Keratinocyte (primary cell): ENCODE results near the gene ARPP19. TPM values are rescaled to one million over a fixed set of nuclear protein-coding genes. Genes with fewer than 3 reads are reported as not detected.
"Not testable (repeated sequence)": the region's sequence is repeated elsewhere in the genome, so short reads cannot be mapped to it uniquely, and the experiment has no call there.

ENCODE experiments used
- DNase-seq: peaks from one replicate; pipeline ENCODE4 v3.0.0-alpha.2; 2011; ENCODE audit warnings: low read depth, missing footprints, low spot score
- FAIRE-seq: peaks from 2 replicates; lab custom pipeline; 2011; peaks lifted over from hg19 to GRCh38; lab: Jason Lieb, UNC
- H2AFZ ChIP-seq: 2 replicates; pipeline ENCODE4 v1.6.0; 2012; ENCODE audit warnings: low read length, control low read depth, inconsistent platforms; ENCODE audit not compliant: control insufficient read depth
- H3K27ac ChIP-seq: 2 replicates; pipeline ENCODE4 v1.5.1; 2011; ENCODE audit warnings: low read length; ENCODE audit not compliant: control insufficient read depth, insufficient read depth
- H3K27me3 ChIP-seq: 3 replicates; pipeline ENCODE4 v1.6.0; 2011; ENCODE audit warnings: low read length; ENCODE audit not compliant: control insufficient read depth, insufficient read depth; ENCODE audit errors: extremely low read depth
- H3K36me3 ChIP-seq, 2 experiments: 2 replicates in 1 of 2; 3 replicates in 1 of 2; pipeline ENCODE4 v1.5.1; 2011; ENCODE audit warnings: low read length in 2 of 2, mild to moderate bottlenecking in 1 of 2; ENCODE audit not compliant: control insufficient read depth in 2 of 2, insufficient read depth in 2 of 2; ENCODE audit errors: extremely low read depth in 1 of 2
- H3K4me1 ChIP-seq: 3 replicates; pipeline ENCODE4 v1.5.1; 2011; ENCODE audit warnings: low read length; ENCODE audit not compliant: control insufficient read depth, insufficient read depth; ENCODE audit errors: extremely low read depth
- H3K4me2 ChIP-seq: 3 replicates; pipeline ENCODE4 v1.6.0; 2011; ENCODE audit warnings: low read depth, low read length; ENCODE audit not compliant: control insufficient read depth, insufficient read depth; ENCODE audit errors: extremely low read depth
- H3K4me3 ChIP-seq, 3 experiments: fragments of 200-600 bp in 1 of 3; sonication (generic) in 1 of 3; 2 replicates in 2 of 3; 3 replicates in 1 of 3; pipeline ENCODE4 v1.5.1; 2011 to 2016; ENCODE audit warnings: low read length in 3 of 3, mild to moderate bottlenecking in 3 of 3, control low read depth in 2 of 3, inconsistent platforms in 1 of 3, low read depth in 1 of 3, mixed read lengths in 1 of 3, mixed run types in 1 of 3, moderate library complexity in 1 of 3; ENCODE audit not compliant: control insufficient read depth in 2 of 3, insufficient read depth in 2 of 3; ENCODE audit errors: extremely low read depth in 1 of 3
- H3K79me2 ChIP-seq: 2 replicates; pipeline ENCODE4 v1.6.0; 2012; ENCODE audit warnings: low read length; ENCODE audit not compliant: control insufficient read depth, insufficient read depth
- H3K9ac ChIP-seq: 3 replicates; pipeline ENCODE4 v1.6.0; 2011; ENCODE audit warnings: low read length; ENCODE audit not compliant: control insufficient read depth, insufficient read depth; ENCODE audit errors: extremely low read depth
- H3K9me1 ChIP-seq: 3 replicates; pipeline ENCODE4 v1.6.0; 2011; ENCODE audit warnings: low read length; ENCODE audit not compliant: control insufficient read depth, insufficient read depth; ENCODE audit errors: extremely low read depth
- H3K9me3 ChIP-seq: 2 replicates; pipeline ENCODE4 v1.5.1; 2012; ENCODE audit warnings: low read depth, low read length; ENCODE audit not compliant: control insufficient read depth
- H4K20me1 ChIP-seq: 3 replicates; pipeline ENCODE4 v1.6.0; 2011; ENCODE audit warnings: low read length; ENCODE audit not compliant: control insufficient read depth, insufficient read depth; ENCODE audit errors: extremely low read depth
- EZH2 ChIP-seq: IDR thresholded peaks from one replicate; pipeline ENCODE4 v1.6.1; 2012; ENCODE audit warnings: inconsistent platforms, mild to moderate bottlenecking, low read length, moderate library complexity
- dilution Hi-C: fragments of 300-500 bp; cut with MboI; formaldehyde crosslinking; loops from one replicate; pipeline ENCODE4 v1.7.0; 2020; ENCODE audit warnings: low sequenced_read_pairs; ENCODE audit not compliant: extremely low pct_ligation_motif_present
- polyA plus RNA-seq, 5 experiments: library from polyadenylated mRNA; depleted of rRNA in 3 of 5; stranded (reverse) in 3 of 5; stranded (forward) in 1 of 5; unstranded in 1 of 5; fragments of >200 nt; gene quantifications; 1 replicate in 1 of 5; 2 replicates in 3 of 5; 3 replicates in 1 of 5; pipeline versions ENCODE4 v1.2.1 to v1.2.3, GENCODE V29; 2011 to 2012; ENCODE audit warnings: missing spikeins in 2 of 5, low read depth in 1 of 5, low replicate concordance in 1 of 5
- TF ChIP-seq, protein P1 (sequence below), 3 experiments: IDR thresholded peaks in 1 of 3; conservative IDR thresholded peaks in 1 of 3; optimal IDR thresholded peaks in 1 of 3; 2 replicates in 2 of 3; 3 replicates in 1 of 3; pipeline versions ENCODE3 to v1.5.1; 2011; ENCODE audit warnings: low read length in 3 of 3, mild to moderate bottlenecking in 3 of 3, moderate library complexity in 2 of 3, control low read depth in 1 of 3, inconsistent platforms in 1 of 3; ENCODE audit not compliant: insufficient read depth in 2 of 3; ENCODE audit errors: extremely low read depth in 1 of 3

The ARPP19 gene
- polyA plus RNA-seq, 1 donor (not counting 4 experiments of a cell fraction or from before 2014, with no cell fraction given), result 128 TPM

GRCh38 chr15:52576692-52577091, 7.9 kb upstream of the ARPP19 start:
- H3K9ac ChIP-seq, result no peak overlapping the region
- no peaks in the 10 kb centered on the region for H3K27me3 ChIP-seq
- dilution Hi-C loops, result no loop called here
- no peaks in the 10 kb centered on the region for H4K20me1 ChIP-seq
- H3K4me2 ChIP-seq, result no peak overlapping the region
- H3K4me3 ChIP-seq, result no peak overlapping the region
- no peaks in the 10 kb centered on the region for H3K9me3 ChIP-seq
- DNase-seq, result no peak
- no peaks in the 10 kb centered on the region for H3K4me1 ChIP-seq
- TF ChIP-seq EZH2, result no peak
- TF ChIP-seq, protein P1, sequence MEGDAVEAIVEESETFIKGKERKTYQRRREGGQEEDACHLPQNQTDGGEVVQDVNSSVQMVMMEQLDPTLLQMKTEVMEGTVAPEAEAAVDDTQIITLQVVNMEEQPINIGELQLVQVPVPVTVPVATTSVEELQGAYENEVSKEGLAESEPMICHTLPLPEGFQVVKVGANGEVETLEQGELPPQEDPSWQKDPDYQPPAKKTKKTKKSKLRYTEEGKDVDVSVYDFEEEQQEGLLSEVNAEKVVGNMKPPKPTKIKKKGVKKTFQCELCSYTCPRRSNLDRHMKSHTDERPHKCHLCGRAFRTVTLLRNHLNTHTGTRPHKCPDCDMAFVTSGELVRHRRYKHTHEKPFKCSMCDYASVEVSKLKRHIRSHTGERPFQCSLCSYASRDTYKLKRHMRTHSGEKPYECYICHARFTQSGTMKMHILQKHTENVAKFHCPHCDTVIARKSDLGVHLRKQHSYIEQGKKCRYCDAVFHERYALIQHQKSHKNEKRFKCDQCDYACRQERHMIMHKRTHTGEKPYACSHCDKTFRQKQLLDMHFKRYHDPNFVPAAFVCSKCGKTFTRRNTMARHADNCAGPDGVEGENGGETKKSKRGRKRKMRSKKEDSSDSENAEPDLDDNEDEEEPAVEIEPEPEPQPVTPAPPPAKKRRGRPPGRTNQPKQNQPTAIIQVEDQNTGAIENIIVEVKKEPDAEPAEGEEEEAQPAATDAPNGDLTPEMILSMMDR (optimal IDR thresholded peaks at IDR 0.05 in 1 of 3, IDR thresholded peaks at IDR 0.05 in 1 of 3, conservative IDR thresholded peaks at IDR 0.05 in 1 of 3; ENCODE audit: extremely low read depth in 1 of 3, insufficient read depth in 2 of 3, low read length in 3 of 3), result no peak
- no peaks in the 10 kb centered on the region for H3K9me1 ChIP-seq
- H3K36me3 ChIP-seq, result no peaks in the 10 kb centered on the region
- no peak for FAIRE-seq
- H3K27ac ChIP-seq, result no peak overlapping the region
- H3K79me2 ChIP-seq, result no peaks in the 10 kb centered on the region
- no peak overlapping the region for H2AFZ ChIP-seq

DNA sequence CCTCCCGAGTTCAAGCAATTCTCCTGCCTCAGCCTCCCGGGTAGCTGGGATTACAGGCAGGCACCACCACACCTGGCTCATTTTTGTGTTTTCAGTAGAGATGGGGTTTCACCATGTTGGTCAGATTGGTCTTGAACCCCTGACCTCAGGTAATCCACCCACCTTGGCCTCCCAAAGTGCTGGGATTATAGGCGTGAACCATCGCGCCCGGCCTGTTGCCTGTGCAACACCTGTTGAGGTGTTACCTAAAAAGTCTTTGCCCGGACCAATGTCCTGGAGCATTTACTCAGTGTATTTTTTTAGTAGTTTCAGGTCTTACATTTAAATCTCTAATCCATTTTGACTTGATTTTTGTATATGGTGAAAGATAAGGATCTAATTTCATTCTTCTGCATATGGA, 6.7 kb upstream of the ARPP19 start:
- H3K36me3 ChIP-seq, H4K20me1 ChIP-seq, H2AFZ ChIP-seq, H3K79me2 ChIP-seq, dilution Hi-C loops, H3K4me2 ChIP-seq, H3K27me3 ChIP-seq, H3K27ac ChIP-seq, H3K9me1 ChIP-seq, DNase-seq, H3K4me3 ChIP-seq, H3K9me3 ChIP-seq, H3K9ac ChIP-seq, FAIRE-seq, H3K4me1 ChIP-seq: not testable (repeated sequence)

GRCh38 chr15:52575072-52575471, 6.2 kb upstream of the ARPP19 start:
- H3K79me2 ChIP-seq, result no peaks in the 10 kb centered on the region
- H3K9me1 ChIP-seq, result no peaks in the 10 kb centered on the region
- H3K9ac ChIP-seq, result no peak overlapping the region
- no peak overlapping the region for H3K4me2 ChIP-seq
- no peaks in the 10 kb centered on the region for H3K36me3 ChIP-seq
- no peak overlapping the region for H3K27ac ChIP-seq
- H3K27me3 ChIP-seq, result no peaks in the 10 kb centered on the region
- no peak overlapping the region for H2AFZ ChIP-seq
- no peaks in the 10 kb centered on the region for H3K4me1 ChIP-seq
- no peaks in the 10 kb centered on the region for H3K9me3 ChIP-seq
- dilution Hi-C loops, result no loop called here
- FAIRE-seq (no peak), DNase-seq (no peak)
- no peaks in the 10 kb centered on the region for H4K20me1 ChIP-seq
- no peak for TF ChIP-seq EZH2
- TF ChIP-seq, protein P1 (optimal IDR thresholded peaks at IDR 0.05 in 1 of 3, IDR thresholded peaks at IDR 0.05 in 1 of 3, conservative IDR thresholded peaks at IDR 0.05 in 1 of 3; ENCODE audit: extremely low read depth in 1 of 3, insufficient read depth in 2 of 3, low read length in 3 of 3), result no peak
- H3K4me3 ChIP-seq, result no peak overlapping the region

DNA sequence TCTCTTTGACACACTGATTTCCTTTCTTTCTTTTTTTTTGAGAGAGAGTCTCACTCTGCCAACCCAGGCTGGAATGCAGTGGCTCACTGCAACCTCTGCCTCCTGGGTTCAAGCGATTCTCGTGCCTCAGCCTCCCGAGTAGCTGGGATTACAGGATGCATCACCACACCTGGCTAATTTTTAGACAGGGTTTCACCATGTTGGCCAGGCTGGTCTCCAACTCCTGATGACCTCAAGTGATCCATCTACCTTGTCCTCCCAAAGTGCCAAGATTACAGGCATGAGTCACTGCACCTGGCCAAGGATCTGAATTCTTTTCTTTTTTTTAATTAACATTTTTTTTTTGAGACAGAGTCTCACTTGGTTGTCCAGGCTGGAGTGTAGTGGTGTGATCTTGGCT, 5.8 kb upstream of the ARPP19 start:
- H3K4me2 ChIP-seq, H4K20me1 ChIP-seq, H2AFZ ChIP-seq, H3K9me3 ChIP-seq, H3K36me3 ChIP-seq, H3K27ac ChIP-seq, H3K9ac ChIP-seq, H3K79me2 ChIP-seq, H3K4me1 ChIP-seq, FAIRE-seq, dilution Hi-C loops, H3K4me3 ChIP-seq, H3K9me1 ChIP-seq, DNase-seq, H3K27me3 ChIP-seq: not testable (repeated sequence)
